SU-DHL-6 (cell line): ENCODE results near the gene CSF1.

ENCODE experiments used
- H2AFZ ChIP-seq: fragments of 200-600 bp; sonication (generic); 2 replicates; pipeline ENCODE4 v1.6.1; 2014; ENCODE audit warnings: low read depth, mild to moderate bottlenecking, moderate library complexity, mixed read lengths, antibody characterized with exemption, low read length; ENCODE audit not compliant: severe bottlenecking
- H3F3A ChIP-seq: fragments of 200-600 bp; shearing (Covaris generic); 2 replicates; pipeline ENCODE4 v1.6.0; 2016; ENCODE audit warnings: antibody characterized with exemption, mild to moderate bottlenecking; ENCODE audit not compliant: insufficient read depth
- H3K27ac ChIP-seq: fragments of 200-600 bp; sonication (generic); 2 replicates; pipeline ENCODE4 v1.5.1; 2016; ENCODE audit warnings: low read depth, mild to moderate bottlenecking, low read length, moderate library complexity, mixed read lengths
- H3K27me3 ChIP-seq: fragments of 200-600 bp; sonication (generic), shearing (Covaris generic); 2 replicates; pipeline ENCODE4 v1.6.0; 2014; ENCODE audit warnings: mild to moderate bottlenecking, low read length
- H3K36me3 ChIP-seq: fragments of 200-600 bp; sonication (generic); 2 replicates; pipeline ENCODE4 v1.6.1; 2014; ENCODE audit warnings: mild to moderate bottlenecking, low read length, mixed read lengths
- H3K4me2 ChIP-seq: fragments of 300-600, 200-600 bp; shearing (Covaris generic), sonication (generic); 2 replicates; pipeline ENCODE4 v1.6.0; 2014; ENCODE audit warnings: low read length, low read depth, mild to moderate bottlenecking; ENCODE audit not compliant: poor library complexity, severe bottlenecking
- H3K4me3 ChIP-seq: fragments of 200-600 bp; sonication (generic); 2 replicates; pipeline ENCODE4 v1.5.1; 2014; ENCODE audit warnings: antibody characterized with exemption, low read length, mild to moderate bottlenecking, mixed read lengths; ENCODE audit not compliant: insufficient read depth, poor library complexity, severe bottlenecking
- H3K79me2 ChIP-seq: fragments of 200-600 bp; sonication (generic); 2 replicates; pipeline ENCODE4 v1.6.1; 2014; ENCODE audit warnings: mild to moderate bottlenecking, low read length, moderate library complexity; ENCODE audit not compliant: insufficient read depth
- H3K9ac ChIP-seq: fragments of 200-600 bp; sonication (generic); 2 replicates; pipeline ENCODE4 v1.7.0; 2014; ENCODE audit warnings: mild to moderate bottlenecking, low read length
- H3K9me2 ChIP-seq: fragments of 200-600 bp; sonication (generic); replicated peaks from 2 replicates; pipeline ENCODE4 v1.6.1; 2014; ENCODE audit warnings: low read length; ENCODE audit not compliant: insufficient read depth
- H3K9me3 ChIP-seq: fragments of 200-600 bp; sonication (generic); 2 replicates; pipeline ENCODE4 v1.6.1; 2014; ENCODE audit warnings: low read length, mixed read lengths; ENCODE audit not compliant: insufficient read depth
- H4K20me1 ChIP-seq: fragments of 200-600 bp; sonication (generic); 2 replicates; pipeline ENCODE4 v1.6.1; 2014; ENCODE audit warnings: low read depth, mild to moderate bottlenecking, antibody characterized with exemption, low read length, moderate library complexity, mixed read lengths
- EZH2phosphoT487 ChIP-seq: fragments of 200-600 bp; sonication (generic), shearing (Covaris generic); conservative IDR thresholded peaks from 2 replicates; pipeline ENCODE4 v1.6.1; 2018; ENCODE audit warnings: mild to moderate bottlenecking, antibody characterized with exemption, low read length, moderate library complexity, mixed read lengths
- TF ChIP-seq, protein P1 (sequence below): fragments of 200-600 bp; sonication (generic); IDR thresholded peaks from one replicate; pipeline ENCODE4 v1.5.1; 2017; ENCODE audit warnings: antibody characterized with exemption, mild to moderate bottlenecking, low read length, moderate library complexity; ENCODE audit not compliant: insufficient read depth, poor library complexity, severe bottlenecking

CSF1 gene

DNA sequence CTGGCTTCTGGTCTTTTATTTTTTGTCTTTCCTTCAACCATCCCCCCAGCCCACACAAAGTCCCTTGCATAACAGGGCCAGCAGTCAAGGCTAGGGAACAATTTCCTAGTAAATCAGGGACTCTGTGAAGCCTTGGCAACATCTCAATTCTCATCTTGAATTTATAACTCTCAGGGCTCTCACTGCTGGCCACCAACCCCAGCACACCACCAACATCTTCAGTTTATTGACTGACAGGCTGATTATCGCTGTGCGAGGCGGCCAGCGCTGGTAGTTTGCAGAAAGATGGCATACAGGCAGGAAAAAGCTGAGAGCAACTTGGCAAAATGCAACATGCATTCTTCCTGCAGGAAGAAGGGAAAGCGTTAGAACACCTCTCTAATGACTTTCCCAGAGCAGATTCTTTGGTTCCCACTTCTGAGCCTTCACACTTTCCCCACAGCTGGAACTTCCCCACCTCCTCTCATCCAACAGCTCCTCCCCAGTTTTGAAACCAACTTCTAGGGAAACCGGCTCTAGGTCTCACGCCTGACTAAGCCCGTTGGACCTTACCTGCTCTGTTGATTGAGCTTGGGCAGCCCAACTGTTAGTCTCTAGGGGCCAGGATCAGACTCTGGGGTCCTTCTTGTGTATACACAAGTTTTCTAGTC, 26.3 kb upstream of the CSF1 start:
- no peaks in the 10 kb centered on the region for H3K27me3 ChIP-seq
- H2AFZ ChIP-seq: no peak overlapping the region
- no peak for TF ChIP-seq EZH2phosphoT487
- TF ChIP-seq, protein P1, sequence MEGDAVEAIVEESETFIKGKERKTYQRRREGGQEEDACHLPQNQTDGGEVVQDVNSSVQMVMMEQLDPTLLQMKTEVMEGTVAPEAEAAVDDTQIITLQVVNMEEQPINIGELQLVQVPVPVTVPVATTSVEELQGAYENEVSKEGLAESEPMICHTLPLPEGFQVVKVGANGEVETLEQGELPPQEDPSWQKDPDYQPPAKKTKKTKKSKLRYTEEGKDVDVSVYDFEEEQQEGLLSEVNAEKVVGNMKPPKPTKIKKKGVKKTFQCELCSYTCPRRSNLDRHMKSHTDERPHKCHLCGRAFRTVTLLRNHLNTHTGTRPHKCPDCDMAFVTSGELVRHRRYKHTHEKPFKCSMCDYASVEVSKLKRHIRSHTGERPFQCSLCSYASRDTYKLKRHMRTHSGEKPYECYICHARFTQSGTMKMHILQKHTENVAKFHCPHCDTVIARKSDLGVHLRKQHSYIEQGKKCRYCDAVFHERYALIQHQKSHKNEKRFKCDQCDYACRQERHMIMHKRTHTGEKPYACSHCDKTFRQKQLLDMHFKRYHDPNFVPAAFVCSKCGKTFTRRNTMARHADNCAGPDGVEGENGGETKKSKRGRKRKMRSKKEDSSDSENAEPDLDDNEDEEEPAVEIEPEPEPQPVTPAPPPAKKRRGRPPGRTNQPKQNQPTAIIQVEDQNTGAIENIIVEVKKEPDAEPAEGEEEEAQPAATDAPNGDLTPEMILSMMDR: no peak
- no peak overlapping the region for H3K4me2 ChIP-seq
- no peak overlapping the region for H3K27ac ChIP-seq
- no peaks in the 10 kb centered on the region for H4K20me1 ChIP-seq
- H3K4me3 ChIP-seq: no peak overlapping the region
- H3K9me3 ChIP-seq: no peaks in the 10 kb centered on the region
- no peak overlapping the region for H3K9ac ChIP-seq
- H3K36me3 ChIP-seq: no peaks in the 10 kb centered on the region
- H3F3A ChIP-seq: no peaks in the 10 kb centered on the region
- no peaks in the 10 kb centered on the region for H3K79me2 ChIP-seq
- H3K9me2 ChIP-seq: no peaks in the 10 kb centered on the region

DNA sequence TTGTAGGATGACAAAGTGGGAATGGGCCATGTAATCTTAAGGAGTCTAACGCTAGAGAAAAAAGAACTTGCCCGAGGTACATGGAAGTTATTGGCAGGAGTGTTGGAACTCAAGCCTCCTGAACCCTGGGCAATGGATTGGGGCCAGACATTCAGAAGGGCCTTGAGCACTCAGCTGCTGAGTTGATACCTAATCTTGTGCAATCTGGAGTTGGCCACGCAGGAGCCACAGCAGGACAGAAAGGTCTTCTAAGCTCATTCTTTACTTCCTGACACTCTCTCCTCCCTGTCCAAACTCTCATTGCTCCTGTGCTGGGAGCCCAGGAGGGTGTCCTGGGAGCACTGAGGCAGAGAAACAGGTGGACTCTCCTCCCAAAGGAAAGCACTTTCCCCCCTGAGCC, 25.1 kb upstream of the CSF1 start:
- Histone ChIP-seq H4K20me1 (no peaks in the 10 kb centered on the region), H3K9me3 (no peaks in the 10 kb centered on the region), H2AFZ (no peak overlapping the region), H3K9me2 (no peaks in the 10 kb centered on the region), H3K4me3 (no peak overlapping the region), H3K9ac (no peak overlapping the region), H3K36me3 (no peaks in the 10 kb centered on the region), H3K27ac (no peak overlapping the region), H3F3A (no peaks in the 10 kb centered on the region), H3K79me2 (no peaks in the 10 kb centered on the region), H3K27me3 (no peaks in the 10 kb centered on the region), H3K4me2 (no peak overlapping the region)
- no peak for TF ChIP-seq EZH2phosphoT487
- TF ChIP-seq, protein P1: no peak

DNA sequence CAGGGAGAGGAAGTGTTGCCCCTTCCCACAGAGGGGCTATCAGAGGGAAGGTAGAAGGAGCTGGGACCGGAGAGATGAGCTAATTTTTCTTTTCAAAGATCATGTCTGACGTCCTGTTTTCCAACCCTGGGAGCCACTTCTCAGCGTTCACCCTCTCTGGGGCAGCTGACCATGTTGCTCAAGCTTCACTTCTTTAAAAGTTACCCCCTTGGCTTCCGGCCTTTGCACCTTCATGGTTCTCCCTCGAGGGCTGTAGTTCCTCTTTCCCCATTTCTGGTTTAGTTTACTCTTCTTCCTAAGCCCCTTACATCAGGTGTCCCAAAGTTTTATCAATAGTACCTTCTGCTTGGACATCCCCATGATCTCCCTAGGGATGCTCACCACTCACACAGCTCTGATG, 23.8 kb upstream of the CSF1 start:
- no peaks in the 10 kb centered on the region for H3K27me3 ChIP-seq
- no peak overlapping the region for H3K9ac ChIP-seq
- no peaks in the 10 kb centered on the region for H4K20me1 ChIP-seq
- no peak overlapping the region for H2AFZ ChIP-seq
- H3K27ac ChIP-seq: no peak overlapping the region
- no peak for TF ChIP-seq EZH2phosphoT487
- TF ChIP-seq, protein P1: no peak
- no peaks in the 10 kb centered on the region for H3K36me3 ChIP-seq
- no peaks in the 10 kb centered on the region for H3K79me2 ChIP-seq
- no peaks in the 10 kb centered on the region for H3F3A ChIP-seq
- no peak overlapping the region for H3K4me2 ChIP-seq
- no peaks in the 10 kb centered on the region for H3K9me2 ChIP-seq
- H3K9me3 ChIP-seq: no peaks in the 10 kb centered on the region
- H3K4me3 ChIP-seq: no peak overlapping the region
